Testis (tissue), 2 donors: ENCODE measurements around the gene ERH.

Experiments used
- POLR2A ChIP-seq: fragments of 450-650 bp; IDR thresholded peaks from one replicate; pipeline ENCODE4 v1.6.1; 2017; ENCODE audit warnings: antibody characterized with exemption, mild to moderate bottlenecking, moderate library complexity
- TF ChIP-seq, protein P1 (sequence below), 3 experiments: fragments of 450-650 bp in 2 of 3; fragments of 200-600 bp in 1 of 3; sonication (generic) in 1 of 3; IDR thresholded peaks; one replicate each; pipeline ENCODE4 v1.5.1; 2016 to 2019; ENCODE audit warnings: antibody characterized with exemption in 3 of 3, mild to moderate bottlenecking in 2 of 3, moderate library complexity in 1 of 3

DNA sequence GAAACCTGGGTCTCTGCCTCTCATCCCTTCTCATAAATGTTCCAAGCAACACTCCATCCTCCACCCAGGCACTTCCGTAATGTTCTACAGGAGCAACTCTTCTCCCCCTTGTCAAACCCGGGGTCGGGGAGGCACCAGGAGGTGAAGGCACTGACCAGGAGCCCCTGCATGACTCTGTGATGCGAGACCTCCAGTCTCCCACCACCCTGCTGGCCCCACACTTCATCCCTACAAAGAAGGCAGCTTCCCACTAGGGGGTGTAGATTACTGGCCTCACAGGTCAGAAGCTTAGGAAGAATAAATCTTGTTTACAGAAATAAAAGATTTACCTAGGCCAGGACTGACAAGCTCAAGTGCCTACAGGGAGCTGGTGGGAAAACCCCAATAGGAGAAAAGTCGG, 47.2 kb downstream of the ERH start:
- TF ChIP-seq, protein P1, sequence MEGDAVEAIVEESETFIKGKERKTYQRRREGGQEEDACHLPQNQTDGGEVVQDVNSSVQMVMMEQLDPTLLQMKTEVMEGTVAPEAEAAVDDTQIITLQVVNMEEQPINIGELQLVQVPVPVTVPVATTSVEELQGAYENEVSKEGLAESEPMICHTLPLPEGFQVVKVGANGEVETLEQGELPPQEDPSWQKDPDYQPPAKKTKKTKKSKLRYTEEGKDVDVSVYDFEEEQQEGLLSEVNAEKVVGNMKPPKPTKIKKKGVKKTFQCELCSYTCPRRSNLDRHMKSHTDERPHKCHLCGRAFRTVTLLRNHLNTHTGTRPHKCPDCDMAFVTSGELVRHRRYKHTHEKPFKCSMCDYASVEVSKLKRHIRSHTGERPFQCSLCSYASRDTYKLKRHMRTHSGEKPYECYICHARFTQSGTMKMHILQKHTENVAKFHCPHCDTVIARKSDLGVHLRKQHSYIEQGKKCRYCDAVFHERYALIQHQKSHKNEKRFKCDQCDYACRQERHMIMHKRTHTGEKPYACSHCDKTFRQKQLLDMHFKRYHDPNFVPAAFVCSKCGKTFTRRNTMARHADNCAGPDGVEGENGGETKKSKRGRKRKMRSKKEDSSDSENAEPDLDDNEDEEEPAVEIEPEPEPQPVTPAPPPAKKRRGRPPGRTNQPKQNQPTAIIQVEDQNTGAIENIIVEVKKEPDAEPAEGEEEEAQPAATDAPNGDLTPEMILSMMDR (IDR thresholded peaks at IDR 0.05), result no peak
- TF ChIP-seq POLR2A, result no peak
